Measurements from ENCODE around the gene NADSYN1. TPM values are rescaled to one million over a fixed set of nuclear protein-coding genes. Genes with fewer than 3 reads are reported as not detected.

The NADSYN1 gene
- total RNA-seq, 2 experiments from 2014 or later = 70.9 to 122 TPM

DNA sequence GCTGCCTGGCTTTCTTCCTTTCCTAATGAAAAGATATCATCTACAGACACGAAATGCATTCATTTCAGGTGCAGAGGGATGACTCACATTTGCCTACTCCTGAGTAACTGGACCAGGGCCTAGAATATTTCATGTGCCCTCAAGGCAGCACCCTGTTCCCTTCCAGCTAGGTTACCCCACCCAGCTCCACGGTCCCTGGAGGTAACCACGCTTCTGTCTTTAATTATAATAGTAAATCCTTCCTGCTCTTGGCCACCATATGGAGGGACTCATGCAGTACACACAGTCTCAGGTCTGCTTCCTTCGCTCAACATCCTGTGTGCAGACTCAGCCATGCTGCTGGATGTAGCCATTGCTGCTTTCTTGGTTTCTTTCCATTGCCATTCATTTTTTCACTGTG is 27.1 kb upstream of the NADSYN1 start:
- Histone ChIP-seq H2AFZ (ENCODE audit: low read length) (peak overlapping the region; percentile 47; the same call in 1 of the 2 replicates), H3K79me2 (ENCODE audit: insufficient read depth, low read depth, low read length) (no peaks in the 10 kb centered on the region), H3K4me1 (ENCODE audit: insufficient read depth, low read length, poor library complexity, severe bottlenecking) (peaks cover 40% of the 10 kb centered on the region), H4K20me1 (ENCODE audit: insufficient read depth, low read length) (no peaks in the 10 kb centered on the region), H3K4me2 (ENCODE audit: low read length) (peak overlapping the region; percentile 24; the same call in 1 of the 2 replicates), H3K4me3 (ENCODE audit: low read depth, low read length, poor library complexity, severe bottlenecking) (no peak overlapping the region), H3K9me3 (ENCODE audit: low read length) (no peaks in the 10 kb centered on the region), H3K36me3 (ENCODE audit: insufficient read depth, low read length) (no peaks in the 10 kb centered on the region), H3K9me2 (ENCODE audit: insufficient read depth, low read length) (no peaks in the 10 kb centered on the region), H3K27ac (ENCODE audit: low read depth, low read length, poor library complexity, severe bottlenecking) (peak overlapping the region; percentile 25)
- POLR2A ChIA-PET = interaction anchor here (0.9 to 1.5 kb wide), 4 partner anchors 12 to 54 kb away, joined by 4 to 5 read pairs (median 5); partner anchors contain the start of gene DHCR7
- CTCF ChIA-PET (ENCODE audit: unreplicated experiment) = interaction anchor here (0.6 to 1.7 kb wide), 3 partner anchors 22 to 83 kb away, joined by 3 to 6 read pairs (median 4); partner anchors contain the start of gene DHCR7
- intact Hi-C loops (cut with micrococcal nuclease; ENCODE audit: unreplicated experiment) = loop anchor here (2.0 to 10.0 kb wide), 2 partner anchors 23 to 171 kb away; partner anchors contain the start of genes DHCR7 and SHANK2
- TF ChIP-seq, protein P1, sequence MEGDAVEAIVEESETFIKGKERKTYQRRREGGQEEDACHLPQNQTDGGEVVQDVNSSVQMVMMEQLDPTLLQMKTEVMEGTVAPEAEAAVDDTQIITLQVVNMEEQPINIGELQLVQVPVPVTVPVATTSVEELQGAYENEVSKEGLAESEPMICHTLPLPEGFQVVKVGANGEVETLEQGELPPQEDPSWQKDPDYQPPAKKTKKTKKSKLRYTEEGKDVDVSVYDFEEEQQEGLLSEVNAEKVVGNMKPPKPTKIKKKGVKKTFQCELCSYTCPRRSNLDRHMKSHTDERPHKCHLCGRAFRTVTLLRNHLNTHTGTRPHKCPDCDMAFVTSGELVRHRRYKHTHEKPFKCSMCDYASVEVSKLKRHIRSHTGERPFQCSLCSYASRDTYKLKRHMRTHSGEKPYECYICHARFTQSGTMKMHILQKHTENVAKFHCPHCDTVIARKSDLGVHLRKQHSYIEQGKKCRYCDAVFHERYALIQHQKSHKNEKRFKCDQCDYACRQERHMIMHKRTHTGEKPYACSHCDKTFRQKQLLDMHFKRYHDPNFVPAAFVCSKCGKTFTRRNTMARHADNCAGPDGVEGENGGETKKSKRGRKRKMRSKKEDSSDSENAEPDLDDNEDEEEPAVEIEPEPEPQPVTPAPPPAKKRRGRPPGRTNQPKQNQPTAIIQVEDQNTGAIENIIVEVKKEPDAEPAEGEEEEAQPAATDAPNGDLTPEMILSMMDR (conservative IDR thresholded peaks at IDR 0.05; ENCODE audit: low read length) = no peak
- TF ChIP-seq EZH2phosphoT487 (IDR thresholded peaks at IDR 0.05; ENCODE audit: borderline replicate concordance, low read depth, low read length) = no peak
- peak; percentile 73 for DNase-seq (ENCODE audit: low spot score)
- BruUV-seq (replicated peaks) = no TSS peak

DNA sequence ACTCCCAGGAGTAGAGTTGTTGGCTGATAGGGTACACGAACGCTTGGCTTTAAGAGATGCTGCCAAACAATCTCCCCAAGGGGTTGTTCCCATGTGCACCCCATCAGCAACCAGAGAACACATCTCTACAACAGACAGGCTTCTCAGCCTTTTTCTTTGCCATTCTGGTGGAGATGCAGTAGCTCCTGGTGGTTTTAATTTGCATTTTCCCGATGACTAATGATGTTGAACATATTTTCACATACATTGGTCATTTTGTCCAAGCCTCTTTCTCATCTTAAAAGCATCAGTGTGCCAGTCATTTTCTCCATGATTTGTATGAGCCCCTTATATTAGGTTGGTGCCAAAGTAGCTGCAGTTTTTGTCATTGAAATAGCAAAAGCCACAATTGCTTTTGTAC is 26.6 kb upstream of the NADSYN1 start:
- Histone ChIP-seq H3K9me3 (ENCODE audit: low read length) (no peaks in the 10 kb centered on the region), H3K4me2 (ENCODE audit: low read length) (peak overlapping the region; percentile 24), H4K20me1 (ENCODE audit: insufficient read depth, low read length) (no peaks in the 10 kb centered on the region), H3K79me2 (ENCODE audit: insufficient read depth, low read depth, low read length) (no peaks in the 10 kb centered on the region), H3K9me2 (ENCODE audit: insufficient read depth, low read length) (no peaks in the 10 kb centered on the region), H3K36me3 (ENCODE audit: insufficient read depth, low read length) (no peaks in the 10 kb centered on the region), H2AFZ (ENCODE audit: low read length) (peak overlapping the region; percentile 47; the same call in 1 of the 2 replicates), H3K27ac (ENCODE audit: low read depth, low read length, poor library complexity, severe bottlenecking) (peak overlapping the region; percentile 25), H3K4me1 (ENCODE audit: insufficient read depth, low read length, poor library complexity, severe bottlenecking) (peaks cover 35% of the 10 kb centered on the region), H3K4me3 (ENCODE audit: low read depth, low read length, poor library complexity, severe bottlenecking) (no peak overlapping the region)
- ChIA-PET POLR2A (interaction anchor here (0.9 to 1.5 kb wide), 5 partner anchors 13 to 967 kb away, joined by 3 to 5 read pairs (median 5); partner anchors contain the start of gene DHCR7), CTCF (ENCODE audit: unreplicated experiment) (interaction anchor here (0.6 to 1.7 kb wide), 2 partner anchors 52 to 83 kb away, joined by 3 to 6 read pairs; no protein-coding TSS in a partner anchor)
- DNase-seq (ENCODE audit: low spot score) = no peak
- intact Hi-C loops (cut with micrococcal nuclease; ENCODE audit: unreplicated experiment) = loop anchor here (2.0 to 10.0 kb wide), 2 partner anchors 22 to 172 kb away; partner anchors contain the start of genes DHCR7 and SHANK2
- TF ChIP-seq EZH2phosphoT487 (IDR thresholded peaks at IDR 0.05; ENCODE audit: borderline replicate concordance, low read depth, low read length) = no peak
- TF ChIP-seq, protein P1 (conservative IDR thresholded peaks at IDR 0.05; ENCODE audit: low read length) = no peak; the same call in 1 of the 2 replicates
- BruUV-seq (replicated peaks) = no TSS peak
